Erythroblast (primary cell): ENCODE data around the gene ADARB2.

Experiments
- DNase-seq, 2 experiments: peaks; one replicate each; lab custom pipeline; 2025; lab: John Stamatoyannopoulos, UW
- GATA1 ChIP-seq: IDR thresholded peaks from 2 replicates; pipeline ENCODE4 v1.6.1; 2011; ENCODE audit warnings: low read depth, mild to moderate bottlenecking, control low read depth, low read length, moderate library complexity
- POLR2A ChIP-seq: IDR thresholded peaks from 2 replicates; pipeline ENCODE4 v1.6.1; 2011; ENCODE audit warnings: mild to moderate bottlenecking, low read length

ADARB2 gene

DNA sequence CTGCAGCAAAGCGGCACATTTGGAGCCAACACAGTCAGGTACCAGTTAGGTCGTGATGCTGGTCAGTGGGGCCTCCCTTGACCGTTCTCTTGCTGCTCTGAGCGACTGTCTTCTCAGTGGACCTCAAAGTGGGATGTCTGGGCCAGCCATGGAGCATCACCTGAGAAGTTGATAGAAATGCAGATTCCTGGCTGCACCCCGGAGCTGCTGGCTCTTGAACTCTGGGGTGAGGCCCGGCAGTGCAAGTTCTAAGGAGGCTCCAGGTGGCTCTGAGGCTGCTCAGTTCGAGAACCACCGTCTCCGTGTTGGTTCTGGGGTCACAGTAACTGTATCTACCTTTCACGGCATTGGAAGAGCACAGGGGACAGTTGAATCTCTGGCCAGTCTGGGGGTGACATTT lies 533.6 kb downstream of the ADARB2 start:
- no peak for DNase-seq
- TF ChIP-seq POLR2A: no peak
- TF ChIP-seq GATA1: no peak

DNA sequence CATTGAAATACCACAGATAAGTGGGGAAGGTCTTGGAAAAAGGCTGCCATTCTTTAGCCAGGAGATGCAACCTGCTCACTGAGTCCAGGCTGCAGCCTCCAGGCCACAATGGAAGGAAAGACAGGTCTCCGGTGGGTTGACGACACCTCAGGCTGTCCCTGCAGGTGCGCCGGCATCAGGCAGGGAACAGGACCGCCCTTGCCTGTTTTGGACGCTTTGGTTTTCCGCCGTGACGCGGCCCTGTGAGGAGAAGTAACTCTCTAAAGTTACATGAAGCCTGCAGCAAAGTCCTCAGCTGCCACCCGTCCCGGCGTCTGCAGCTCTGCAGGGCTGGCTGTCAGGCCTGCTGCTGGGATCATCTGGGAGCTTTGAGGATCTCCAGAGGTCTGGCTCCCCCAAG lies 534.1 kb downstream of the ADARB2 start:
- DNase-seq: no peak
- TF ChIP-seq GATA1: no peak
- no peak for TF ChIP-seq POLR2A

GRCh38 chr10:1202343-1202742 lies 535.0 kb downstream of the ADARB2 start:
- no peak for DNase-seq
- no peak for TF ChIP-seq POLR2A

- DNase-seq: no peak
- TF ChIP-seq GATA1: no peak
- TF ChIP-seq POLR2A: no peak
Measured at GRCh38 chr10:1200866-1201807, 536.2 kb downstream of the ADARB2 start.

- TF ChIP-seq GATA1: no peak
- TF ChIP-seq POLR2A: no peak
- no peak for DNase-seq
Measured at GRCh38 chr10:1199897-1200721, 537.2 kb downstream of the ADARB2 start.

- no peak for DNase-seq
- TF ChIP-seq POLR2A (no peak), GATA1 (no peak)
Measured at GRCh38 chr10:1199345-1199673, 538.0 kb downstream of the ADARB2 start.

GRCh38 chr10:1198453-1199344 lies 538.6 kb downstream of the ADARB2 start:
- DNase-seq: no peak
- TF ChIP-seq POLR2A (no peak), GATA1 (no peak)

- TF ChIP-seq GATA1 (no peak), POLR2A (no peak)
- DNase-seq: no peak
Measured at GRCh38 chr10:1197384-1197783, 539.9 kb downstream of the ADARB2 start.

DNA sequence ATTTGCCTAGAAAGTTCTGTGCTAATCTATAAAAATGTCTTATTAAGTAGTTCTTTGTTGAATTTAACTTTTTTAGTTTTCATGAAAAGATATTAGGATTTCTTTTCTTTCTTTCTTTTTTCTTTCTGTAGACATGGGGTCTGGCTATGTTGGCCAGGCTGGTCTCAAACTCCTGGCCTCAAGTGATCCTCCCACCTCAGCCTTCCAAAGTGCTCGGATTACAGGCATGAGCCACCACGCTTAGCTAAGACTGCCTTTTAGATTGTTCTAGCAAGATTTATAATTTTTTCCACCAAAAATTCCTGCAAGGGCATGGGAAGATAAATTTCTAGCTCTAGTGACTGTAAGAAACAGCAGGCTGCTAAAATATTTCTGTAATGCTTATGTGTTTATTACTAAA lies 540.7 kb downstream of the ADARB2 start:
- DNase-seq: no peak
- TF ChIP-seq GATA1: no peak
- TF ChIP-seq POLR2A: no peak

GRCh38 chr10:1195828-1196227 lies 541.5 kb downstream of the ADARB2 start:
- TF ChIP-seq GATA1: no peak
- no peak for TF ChIP-seq POLR2A
- DNase-seq: no peak

- no peak for DNase-seq
- no peak for TF ChIP-seq GATA1
- TF ChIP-seq POLR2A: no peak
Measured at GRCh38 chr10:1194161-1194560, 543.2 kb downstream of the ADARB2 start.

DNA sequence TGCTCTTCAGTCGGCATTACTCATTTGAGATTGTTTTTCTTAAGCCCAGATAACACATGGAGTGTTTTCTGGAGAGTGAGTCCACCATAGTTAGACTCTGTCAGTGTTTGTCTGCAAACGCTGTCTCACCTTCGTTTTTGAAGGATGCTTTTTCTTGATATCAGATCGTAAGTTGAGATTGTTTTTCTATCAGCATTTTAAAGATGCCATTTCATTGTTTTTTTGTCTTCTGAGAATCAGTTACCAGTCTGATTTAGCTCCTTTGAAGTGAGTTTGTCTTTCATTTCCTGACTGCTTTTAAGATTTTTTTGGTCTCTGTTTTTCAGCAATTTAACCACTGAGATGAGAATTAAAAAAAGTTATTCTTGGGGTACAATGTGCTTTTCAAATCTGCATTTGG lies 543.8 kb downstream of the ADARB2 start:
- TF ChIP-seq POLR2A (no peak), GATA1 (no peak)
- no peak for DNase-seq

GRCh38 chr10:1191752-1192151 lies 545.6 kb downstream of the ADARB2 start:
- TF ChIP-seq POLR2A (no peak), GATA1 (no peak)
- DNase-seq: no peak
